GM12873 (cell line): Measurements from ENCODE around the gene TEX19.
A peak's percentile ranks its signal among the peaks of the same experiment; 100 is the strongest.

Source experiments
- CTCF ChIP-seq: IDR thresholded peaks from 2 replicates; pipeline ENCODE4 v1.5.1; 2012; ENCODE audit warnings: low read depth, mild to moderate bottlenecking, moderate library complexity, low read length, control low read depth; ENCODE audit not compliant: insufficient read depth; ENCODE audit errors: missing control alignments

TEX19 gene

GRCh38 chr17:82345151-82345976 is 13.7 kb upstream of the TEX19 start:
- TF ChIP-seq CTCF = no peak

GRCh38 chr17:82346342-82347300 is 12.4 kb upstream of the TEX19 start:
- no peak for TF ChIP-seq CTCF

GRCh38 chr17:82348434-82348833 is 10.6 kb upstream of the TEX19 start:
- TF ChIP-seq CTCF = no peak

- TF ChIP-seq CTCF = no peak
Observed at GRCh38 chr17:82348866-82349265, 10.2 kb upstream of the TEX19 start.

- no peak for TF ChIP-seq CTCF
Observed at GRCh38 chr17:82349287-82349701, 9.8 kb upstream of the TEX19 start.

GRCh38 chr17:82350182-82351030 is 8.6 kb upstream of the TEX19 start:
- peak; percentile 54 for TF ChIP-seq CTCF
